Measurements from ENCODE around the gene LRRC51. TPM values are rescaled to one million over a fixed set of nuclear protein-coding genes. Genes with fewer than 3 reads are reported as not detected.

Gene LRRC51
- polyA plus RNA-seq, 3 donors: 1.3 to 1.9 (median 1.6) TPM

DNA sequence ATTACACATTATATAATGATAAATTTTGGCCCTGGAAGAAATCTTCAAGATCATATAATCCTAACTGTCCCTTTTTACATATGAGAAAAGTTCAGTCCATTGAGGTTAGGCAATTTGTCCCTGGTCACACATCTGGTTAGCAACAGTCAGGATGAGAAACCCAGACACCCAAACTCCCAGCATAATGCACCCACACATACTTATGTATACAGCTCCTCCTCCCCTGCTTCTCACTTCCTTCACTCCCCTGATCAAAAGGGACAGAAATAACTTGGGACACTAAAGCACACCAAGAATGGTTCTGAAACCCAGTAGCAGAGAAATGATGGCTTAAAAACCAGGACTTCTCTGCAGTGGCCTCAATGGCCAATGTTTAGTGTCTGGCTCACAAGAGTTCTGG, 11.4 kb upstream of the LRRC51 start:
- H3K4me1 ChIP-seq (ENCODE audit: control insufficient read depth in 1 of 2, insufficient read depth in 2 of 2, low read length in 2 of 2): peaks cover 50 to 64% of the 10 kb centered on the region in 2 donors
- Mint-ChIP-seq H3K27ac (peak overlapping the region; percentile 97 to 99 (median 99)), H3K36me3 (peaks cover 13 to 27% of the 10 kb centered on the region in 2 donors), H3K4me3 (peak overlapping the region; percentile 49 to 92), H3K9me3 (no peaks in the 10 kb centered on the region), H3K27me3 (ENCODE audit: low read depth in 3 of 3) (no peaks in the 10 kb centered on the region), H3K4me1 (peaks cover 60% of the 10 kb centered on the region)
- H3K9me3 ChIP-seq (replicated peaks in 1 of 2; ENCODE audit: control insufficient read depth in 1 of 2, insufficient read depth in 1 of 2, low read length in 2 of 2): no peaks in the 10 kb centered on the region
- H3K79me2 ChIP-seq (ENCODE audit: insufficient read depth, low read length): peaks cover 92% of the 10 kb centered on the region
- H4K20me1 ChIP-seq (ENCODE audit: insufficient read depth, low read length): no peaks in the 10 kb centered on the region
- H3K36me3 ChIP-seq (replicated peaks in 1 of 2; ENCODE audit: control insufficient read depth in 1 of 2, insufficient read depth in 2 of 2, low read length in 2 of 2): peaks cover 7 to 28% of the 10 kb centered on the region in 2 donors
- H3K4me3 ChIP-seq (replicated peaks in 1 of 3; ENCODE audit: low read depth in 2 of 3, low read length in 3 of 3): peak overlapping the region; percentile 0 to 61 (median 40)
- H2AFZ ChIP-seq (ENCODE audit: insufficient read depth, low read depth, low read length, poor library complexity, severe bottlenecking): peak overlapping the region; percentile 65
- intact Hi-C loops (cut with micrococcal nuclease): loop anchor here in 1 of 2 donors (5.0 kb wide), 1 partner anchor 37 kb away; no protein-coding TSS in a partner anchor
- H3K4me2 ChIP-seq (replicated peaks; ENCODE audit: extremely low read depth, low read length, poor library complexity, severe bottlenecking): peak overlapping the region; percentile 79
- H3K27me3 ChIP-seq (ENCODE audit: control insufficient read depth in 2 of 2, insufficient read depth in 2 of 2, low read length in 2 of 2): no peaks in the 10 kb centered on the region
- peak overlapping the region; percentile 66 for H3K9ac ChIP-seq (ENCODE audit: insufficient read depth, low read length, poor library complexity, severe bottlenecking)
- no peak for TF ChIP-seq CTCF (IDR thresholded peaks at IDR 0.05)
- DNase-seq: peak; percentile 52 to 75 (median 54)
- H3K27ac ChIP-seq (ENCODE audit: low read depth in 1 of 2, low read length in 2 of 2): peak overlapping the region; percentile 88 to 96

GRCh38 chr11:72069787-72070251, 10.8 kb upstream of the LRRC51 start:
- Mint-ChIP-seq H3K27ac (peak overlapping the region; percentile 97 to 99 (median 99)), H3K36me3 (peaks cover 13 to 22% of the 10 kb centered on the region in 2 donors), H3K4me1 (peaks cover 60% of the 10 kb centered on the region), H3K9me3 (no peaks in the 10 kb centered on the region), H3K4me3 (peak overlapping the region; percentile 56 to 92), H3K27me3 (ENCODE audit: low read depth in 3 of 3) (no peaks in the 10 kb centered on the region)
- peak overlapping the region; percentile 0 to 61 (median 40) for H3K4me3 ChIP-seq (replicated peaks in 1 of 3; ENCODE audit: low read depth in 2 of 3, low read length in 3 of 3)
- no peaks in the 10 kb centered on the region for H3K27me3 ChIP-seq (ENCODE audit: control insufficient read depth in 2 of 2, insufficient read depth in 2 of 2, low read length in 2 of 2)
- H3K79me2 ChIP-seq (ENCODE audit: insufficient read depth, low read length): peaks cover 91% of the 10 kb centered on the region
- H3K4me1 ChIP-seq (ENCODE audit: control insufficient read depth in 1 of 2, insufficient read depth in 2 of 2, low read length in 2 of 2): peaks cover 50 to 64% of the 10 kb centered on the region in 2 donors
- WGBS (ENCODE audit: insufficient coverage): 0% methylated on average over 2 of the region's 2 CpGs
- peak overlapping the region; percentile 88 to 96 for H3K27ac ChIP-seq (ENCODE audit: low read depth in 1 of 2, low read length in 2 of 2)
- H3K9me3 ChIP-seq (replicated peaks in 1 of 2; ENCODE audit: control insufficient read depth in 1 of 2, insufficient read depth in 1 of 2, low read length in 2 of 2): no peaks in the 10 kb centered on the region
- no peaks in the 10 kb centered on the region for H4K20me1 ChIP-seq (ENCODE audit: insufficient read depth, low read length)
- TF ChIP-seq CTCF (IDR thresholded peaks at IDR 0.05): no peak
- peaks cover 5 to 22% of the 10 kb centered on the region in 2 donors for H3K36me3 ChIP-seq (replicated peaks in 1 of 2; ENCODE audit: control insufficient read depth in 1 of 2, insufficient read depth in 2 of 2, low read length in 2 of 2)
- peak overlapping the region; percentile 65 for H2AFZ ChIP-seq (ENCODE audit: insufficient read depth, low read depth, low read length, poor library complexity, severe bottlenecking)
- peak overlapping the region; percentile 66 for H3K9ac ChIP-seq (ENCODE audit: insufficient read depth, low read length, poor library complexity, severe bottlenecking)
- intact Hi-C loops (cut with micrococcal nuclease): loop anchor here in 1 of 2 donors (2.0 to 5.0 kb wide), 2 partner anchors 21 to 38 kb away; no protein-coding TSS in a partner anchor
- DNase-seq: peak; percentile 92 to 97 (median 96)
- H3K4me2 ChIP-seq (replicated peaks; ENCODE audit: extremely low read depth, low read length, poor library complexity, severe bottlenecking): peak overlapping the region; percentile 79

Data from CD14-positive monocyte (primary cell).